Stimulated activated CD4-positive, alpha-beta T cell treated with anti-CD3 and anti-CD28 coated beads, Interleukin-12 subunit alpha, Interleukin-12 subunit beta, amount 100 ng/mL, for 48 hours (primary cell): ENCODE data around the gene LGI4.
"Not testable (repeated sequence)": the region's sequence is repeated elsewhere in the genome, so short reads cannot be mapped to it uniquely, and the experiment has no call there.

ENCODE experiments used
- DNase-seq, 3 donors: peaks; one replicate each; pipeline ENCODE4 v3.0.0-alpha.2; 2020; ENCODE audit warnings: low read depth in 2 of 3, low spot score in 1 of 3

The LGI4 gene

DNA sequence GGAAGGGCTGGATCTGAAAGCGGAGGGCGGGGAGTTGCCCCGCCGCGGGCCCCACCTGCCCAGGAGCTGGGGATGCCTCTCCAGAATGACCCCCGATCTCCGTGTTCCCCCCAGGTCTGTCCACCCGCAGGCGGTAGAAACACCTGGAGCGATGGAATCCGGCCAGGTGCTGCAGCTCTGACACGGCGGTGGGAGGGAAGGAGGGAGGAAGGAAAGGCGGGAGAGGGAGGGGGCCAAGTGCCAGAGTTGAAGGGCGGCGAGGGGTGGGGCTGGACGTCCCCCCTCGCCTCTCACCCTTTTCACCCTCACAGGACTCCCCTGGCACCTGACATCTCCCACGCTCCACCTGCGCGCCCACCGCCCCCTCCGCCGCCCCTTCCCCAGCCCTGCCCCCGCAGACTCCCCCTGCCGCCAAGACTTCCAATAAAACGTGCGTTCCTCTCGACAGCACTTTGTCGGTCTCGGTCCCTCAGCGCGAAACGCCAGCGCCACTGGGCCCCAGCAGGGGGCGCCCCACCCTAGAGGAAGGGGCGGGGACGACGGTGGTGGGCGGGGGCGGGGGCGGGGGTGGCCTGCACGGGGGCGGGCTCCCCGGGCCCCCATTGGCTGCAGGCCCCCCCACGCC, 7.9 kb upstream of the LGI4 start:
- DNase-seq, result peak; percentile 41 to 56 (median 46)

DNA sequence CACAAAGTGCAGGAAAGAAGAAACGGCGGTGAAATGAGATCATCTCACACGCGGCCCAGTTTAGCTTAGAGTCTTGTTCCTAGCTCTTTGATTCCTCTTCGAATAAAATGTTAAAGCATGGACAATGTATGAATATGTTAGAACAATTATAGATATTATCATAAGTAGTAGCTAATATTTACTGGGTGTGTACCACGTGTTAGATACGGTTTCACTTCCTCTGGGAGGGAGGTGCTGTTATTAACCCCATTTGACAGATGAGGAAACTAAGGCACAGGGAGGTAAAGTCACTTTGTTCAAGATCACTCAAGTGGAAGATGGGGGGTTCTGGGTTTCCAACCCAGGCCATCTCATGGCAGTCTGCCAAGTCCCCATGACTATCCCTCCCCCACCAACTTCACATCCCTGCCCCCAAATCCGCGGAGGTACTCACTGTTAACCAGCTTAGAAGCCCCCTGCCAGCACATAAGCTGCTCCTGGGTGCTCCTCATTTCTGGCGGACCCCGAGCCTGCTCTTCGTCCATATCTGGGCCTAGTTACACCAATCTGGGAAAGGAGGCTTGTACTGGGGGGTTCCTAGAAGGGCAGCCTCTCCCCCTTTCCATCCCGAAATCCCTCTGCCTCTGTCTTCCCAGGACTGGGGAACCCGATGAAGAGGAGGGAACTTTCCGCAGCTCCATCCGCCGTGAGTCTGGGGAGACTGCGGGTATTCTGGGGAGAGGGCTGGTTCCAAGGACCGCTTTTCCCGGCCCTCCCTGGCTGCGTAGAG, 7.2 kb upstream of the LGI4 start:
- DNase-seq, result peak in 1 of 3 donors; percentile 8

GRCh38 chr19:35140962-35141836, 6.3 kb upstream of the LGI4 start:
- peak; percentile 96 to 98 (median 96) for DNase-seq

DNA sequence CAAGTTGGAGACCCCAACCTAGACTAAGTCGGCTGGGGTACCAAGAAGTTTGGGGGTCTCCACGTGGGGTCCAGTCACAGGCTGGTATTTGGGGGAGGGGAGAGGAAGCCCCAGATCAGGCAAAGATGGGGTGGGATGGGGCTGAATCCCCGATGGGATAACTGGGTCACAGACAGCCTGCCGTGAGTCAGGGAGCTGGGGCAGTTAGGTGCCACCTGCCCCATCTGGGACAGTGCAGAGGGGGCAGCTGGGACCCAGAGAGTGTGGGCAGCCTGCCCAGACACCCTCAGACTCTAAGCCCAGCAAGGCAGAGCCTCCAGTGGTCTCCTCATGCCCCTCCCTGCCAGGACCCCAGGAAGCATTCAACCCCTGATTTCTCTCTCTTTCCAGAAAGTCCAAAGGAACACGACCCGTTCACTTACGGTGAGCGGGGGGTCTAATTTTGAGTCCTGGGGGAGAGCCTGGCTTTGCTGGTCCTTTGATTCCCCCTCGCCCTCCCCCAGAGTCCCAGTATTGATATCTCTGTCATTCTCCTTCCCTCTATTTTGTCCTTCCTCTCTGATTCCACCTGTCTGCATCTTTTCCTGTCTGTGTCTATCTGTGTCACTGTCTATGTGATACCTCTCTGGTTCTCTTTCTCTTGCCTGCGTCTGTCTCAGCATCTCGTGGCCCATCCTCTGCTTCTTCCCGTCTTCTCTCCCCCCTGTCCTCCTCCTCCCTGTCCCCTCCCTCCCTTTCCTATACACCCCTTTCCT, 5.5 kb upstream of the LGI4 start:
- no peak for DNase-seq

GRCh38 chr19:35138305-35138892, 3.5 kb upstream of the LGI4 start, which contains the start of gene FXYD1:
TSS of gene FXYD1 (plus strand) at chr19:35138824. CDS start at chr19:35140080, 1,256 bp downstream.
- DNase-seq, result no peak

DNA sequence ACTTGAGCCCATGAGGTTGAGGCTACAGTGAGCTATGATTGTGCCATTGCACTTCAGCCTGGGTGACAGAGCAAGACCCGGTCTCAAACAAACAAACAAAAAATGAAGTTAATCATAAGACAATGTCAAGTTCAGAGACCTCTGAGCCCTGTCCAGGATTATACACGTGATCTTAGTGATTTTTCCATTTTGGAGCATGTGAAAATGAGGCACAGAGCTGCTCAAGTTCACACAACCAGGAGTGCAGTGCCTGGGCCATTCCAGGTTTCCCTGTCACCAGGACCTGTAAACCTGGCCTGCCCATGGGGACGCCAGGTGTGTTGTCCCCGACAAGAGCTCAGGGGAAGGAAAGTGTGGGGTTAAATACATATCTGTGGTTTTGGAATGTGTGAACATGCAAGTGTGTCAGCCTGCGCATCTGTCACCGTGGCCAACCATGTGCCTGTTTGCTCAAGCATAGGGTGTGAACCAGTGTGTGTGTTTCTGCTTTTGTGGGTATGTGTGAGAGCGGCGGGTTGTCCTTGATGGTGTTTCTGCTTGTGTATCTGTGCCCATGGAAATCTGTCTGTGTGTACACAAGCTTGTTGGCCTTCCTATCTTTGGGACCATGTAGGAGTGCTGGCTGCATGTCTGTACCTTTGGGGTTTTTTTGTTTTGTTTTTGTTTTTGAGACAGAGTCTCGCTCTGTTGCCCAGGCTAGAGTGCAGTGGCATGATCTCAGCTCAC, 2.3 kb upstream of the LGI4 start:
- no peak for DNase-seq

DNA sequence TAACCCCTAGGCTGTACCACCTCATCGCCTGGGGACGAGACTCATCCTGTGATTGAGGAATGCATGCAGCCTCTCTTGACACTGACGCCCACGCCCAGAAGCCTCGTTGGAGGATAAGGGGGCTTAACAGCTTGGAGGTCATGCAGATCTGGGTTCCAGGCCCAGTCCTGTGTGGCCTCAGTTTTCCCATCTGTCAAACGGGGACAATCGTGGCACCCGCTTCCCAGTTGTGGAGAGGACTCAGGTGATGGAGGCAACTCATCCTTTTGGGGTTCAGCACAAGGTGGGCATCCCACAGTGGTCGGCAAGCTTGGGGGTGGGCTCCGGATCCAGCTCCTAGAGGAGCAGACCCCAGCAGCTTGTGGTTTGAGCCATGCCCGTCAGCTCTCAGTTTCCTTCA, 1.4 kb upstream of the LGI4 start:
- DNase-seq, result no peak

- DNase-seq, result peak; percentile 51 to 76 (median 61)
Measured at GRCh38 chr19:35135389-35135909, 590 bp upstream of the LGI4 start.

DNA sequence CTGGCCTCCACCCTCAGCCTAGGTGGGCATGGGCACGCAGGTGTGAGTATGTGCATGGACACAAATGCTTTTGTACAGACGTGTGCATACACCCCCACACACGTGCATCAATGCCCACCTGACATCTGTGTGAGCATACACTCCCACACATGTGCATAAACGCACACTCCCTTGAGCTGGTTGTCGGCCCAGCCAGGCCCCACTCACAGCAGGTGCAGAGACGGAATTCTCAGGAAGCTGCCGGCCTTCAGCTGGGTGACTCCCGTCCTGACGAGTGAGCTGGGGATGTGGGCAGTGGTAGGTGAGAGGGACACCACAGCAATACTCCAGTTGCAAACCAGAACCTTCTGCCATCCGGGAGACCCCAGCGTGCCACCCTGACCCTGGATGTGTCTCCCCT, 1.0 kb downstream of the LGI4 start:
- no peak for DNase-seq

- no peak for DNase-seq
Measured at GRCh38 chr19:35132254-35132653, 2.6 kb downstream of the LGI4 start.

GRCh38 chr19:35130761-35131720, 3.8 kb downstream of the LGI4 start:
- no peak for DNase-seq

DNA sequence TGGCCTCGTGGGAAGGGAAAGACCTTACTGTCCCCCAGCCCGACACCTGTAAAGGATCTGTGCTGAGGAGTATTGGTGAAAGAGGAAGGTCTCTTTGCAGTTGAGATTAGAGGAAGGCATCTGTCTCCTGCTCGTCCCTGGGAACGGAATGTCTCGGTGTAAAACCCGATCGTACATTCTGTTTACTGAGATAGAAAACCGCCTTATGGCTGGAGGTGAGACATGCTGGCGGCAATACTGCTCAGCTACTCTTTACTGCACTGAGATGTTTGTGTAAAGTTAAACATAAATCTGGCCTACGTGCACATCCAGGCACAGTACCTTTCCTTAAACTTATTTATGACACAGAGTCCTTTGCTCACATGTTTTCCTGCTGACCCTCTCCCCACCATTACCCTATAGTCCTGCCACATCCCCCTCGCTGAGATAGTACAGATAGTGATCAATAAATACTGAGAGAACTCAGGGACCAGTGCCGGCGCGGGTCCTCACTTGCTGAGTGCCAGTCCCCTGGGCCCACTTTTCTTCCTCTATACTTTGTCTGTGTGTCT, 5.1 kb downstream of the LGI4 start:
- DNase-seq, result not testable (repeated sequence)

GRCh38 chr19:35128398-35129057, 6.3 kb downstream of the LGI4 start:
- DNase-seq, result no peak

GRCh38 chr19:35127871-35128270, 7.0 kb downstream of the LGI4 start:
- DNase-seq, result no peak

DNA sequence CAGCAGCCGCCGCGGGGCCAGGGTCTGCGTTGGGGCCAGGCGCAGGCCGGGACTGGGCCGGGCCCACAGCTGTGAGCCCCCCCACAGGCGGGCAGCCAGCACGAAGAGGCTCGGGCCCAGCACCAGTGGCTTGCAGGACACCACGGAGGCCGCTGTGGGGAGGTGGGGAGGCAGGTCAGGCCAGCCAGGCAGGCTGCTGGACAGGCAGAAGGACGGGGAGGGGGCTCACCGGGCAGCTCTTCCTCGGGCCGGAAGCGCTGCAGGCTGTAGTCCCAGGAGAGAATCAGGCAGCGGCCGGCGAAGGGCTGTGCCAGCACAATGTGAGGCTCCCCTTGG, 8.3 kb downstream of the LGI4 start:
- DNase-seq, result no peak

DNA sequence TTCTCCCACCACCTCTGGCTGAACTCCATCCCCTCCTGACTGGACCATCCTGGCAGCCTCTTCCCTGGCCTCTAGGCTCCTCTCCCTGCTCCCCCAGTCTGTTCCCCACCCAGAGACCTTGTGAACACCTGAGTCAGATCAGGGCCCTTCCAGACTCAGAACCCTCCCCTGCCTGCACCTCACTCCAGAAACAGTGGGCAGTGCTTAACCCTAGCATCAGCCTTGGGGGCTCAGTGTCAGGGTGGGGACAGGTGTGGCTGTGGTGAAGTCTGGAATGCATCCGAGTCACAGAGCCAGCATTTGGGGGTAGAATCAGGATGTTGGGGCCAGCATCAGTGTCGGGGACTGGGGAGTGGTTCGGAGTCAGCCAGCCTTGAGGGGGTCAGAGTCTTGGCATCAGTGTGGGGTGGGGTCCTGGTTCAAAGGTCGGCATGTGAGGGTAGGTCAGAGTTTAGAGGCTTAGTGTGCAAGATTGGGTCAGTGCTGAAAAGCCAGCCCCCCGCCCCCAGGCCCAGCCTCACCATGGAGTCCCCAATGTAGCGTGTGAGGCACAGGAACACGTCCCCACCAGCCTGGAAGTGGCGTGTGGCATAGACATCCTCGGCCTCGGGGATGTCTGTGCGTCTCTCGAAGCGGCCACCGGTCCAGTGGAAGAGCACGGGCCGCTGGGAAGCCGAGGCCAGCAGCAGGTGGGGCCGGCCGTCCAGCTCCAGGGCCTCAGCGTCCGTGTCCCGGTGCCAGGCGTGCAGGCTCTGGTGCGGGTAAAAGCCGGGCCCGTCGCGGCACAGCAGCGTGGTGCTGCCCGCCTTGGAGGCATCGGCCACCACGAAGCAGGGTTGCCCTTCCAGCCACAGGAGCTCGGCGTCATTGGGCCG, 8.9 kb downstream of the LGI4 start:
- DNase-seq, result no peak

GRCh38 chr19:35125270-35125717, 9.6 kb downstream of the LGI4 start:
- DNase-seq, result no peak
